BLaER1 treated with 17β-estradiol and CSF1 and Interleukin-3, amounts not matched to agents 10 nM and 100 nM (cell line): Measurements from ENCODE around the gene IL17B.

ENCODE experiments used
- H3K27ac ChIP-seq, 11 experiments: shearing (Covaris generic); formaldehyde crosslinking; 2 replicates each; pipeline ENCODE4 v1.8.1; 2022
- H3K27me3 ChIP-seq, 11 experiments: shearing (Covaris generic); formaldehyde crosslinking; 2 replicates each; pipeline ENCODE4 v1.8.1; 2022
- H3K36me3 ChIP-seq, 11 experiments: shearing (Covaris generic); formaldehyde crosslinking; 2 replicates each; pipeline ENCODE4 v1.8.1; 2022
- H3K4me1 ChIP-seq, 10 experiments: shearing (Covaris generic); formaldehyde crosslinking; 2 replicates each; pipeline ENCODE4 v1.8.1; 2022
- H3K4me2 ChIP-seq, 11 experiments: shearing (Covaris generic); formaldehyde crosslinking; 2 replicates each; pipeline ENCODE4 v1.8.1; 2022
- H3K4me3 ChIP-seq, 10 experiments: shearing (Covaris generic); formaldehyde crosslinking; 2 replicates each; pipeline ENCODE4 v1.8.1; 2022
- H3K9ac ChIP-seq, 11 experiments: shearing (Covaris generic); formaldehyde crosslinking; 2 replicates each; pipeline ENCODE4 v1.8.1; 2022
- H3K9me3 ChIP-seq, 11 experiments: shearing (Covaris generic); formaldehyde crosslinking; replicated peaks in 1 of 11; 2 replicates each; pipeline ENCODE4 v1.8.1; 2022
- H4K20me1 ChIP-seq, 11 experiments: shearing (Covaris generic); formaldehyde crosslinking; 2 replicates each; pipeline ENCODE4 v1.8.1; 2022
- Cebpa-rat ChIP-seq, 11 experiments: shearing (Covaris generic); IDR thresholded peaks; 2 replicates each; pipeline ENCODE4 v1.8.1; 2022

Gene IL17B

DNA sequence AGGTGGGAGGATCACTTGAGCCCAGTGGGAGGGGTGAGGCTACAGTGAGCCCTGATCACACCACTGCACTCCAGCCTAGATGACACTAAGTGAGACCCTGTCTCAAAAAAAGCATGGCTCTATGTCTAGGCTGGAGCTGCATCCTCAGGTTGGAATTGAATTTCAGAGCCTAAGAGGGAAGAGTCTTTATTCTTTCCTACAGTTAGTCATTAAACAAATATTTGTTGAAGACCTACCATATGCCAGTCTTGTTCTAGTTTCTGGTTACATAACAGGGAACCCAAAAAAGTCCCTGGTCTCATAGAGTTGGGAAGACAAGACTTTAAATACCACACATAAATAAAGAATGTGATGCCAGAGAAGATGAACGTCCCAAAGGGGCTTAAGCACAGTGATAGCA is 40.7 kb downstream of the IL17B start:
- no peak for TF ChIP-seq Cebpa-rat (IDR thresholded peaks at IDR 0.05)
- H3K9me3 ChIP-seq = no peaks in the 10 kb centered on the region
- H3K4me1 ChIP-seq = peaks cover 12 to 47% (median 34%) of the 10 kb centered on the region in 10 experiments
- H4K20me1 ChIP-seq = no peaks in the 10 kb centered on the region
- no peak overlapping the region; a peak in 1 of 22 replicates for H3K9ac ChIP-seq
- peaks cover under 1 to 45% (median 15%) of the 10 kb centered on the region in 11 experiments; a peak in 12 of 22 replicates for H3K36me3 ChIP-seq
- H3K4me2 ChIP-seq = peak overlapping the region in 9 of 11 experiments; percentile 12 to 85 (median 67); a peak in 17 of 22 replicates
- peak overlapping the region in 1 of 11 experiments; percentile 23; a peak in 1 of 22 replicates for H3K27ac ChIP-seq
- no peak overlapping the region for H3K4me3 ChIP-seq
- H3K27me3 ChIP-seq = no peaks in the 10 kb centered on the region

DNA sequence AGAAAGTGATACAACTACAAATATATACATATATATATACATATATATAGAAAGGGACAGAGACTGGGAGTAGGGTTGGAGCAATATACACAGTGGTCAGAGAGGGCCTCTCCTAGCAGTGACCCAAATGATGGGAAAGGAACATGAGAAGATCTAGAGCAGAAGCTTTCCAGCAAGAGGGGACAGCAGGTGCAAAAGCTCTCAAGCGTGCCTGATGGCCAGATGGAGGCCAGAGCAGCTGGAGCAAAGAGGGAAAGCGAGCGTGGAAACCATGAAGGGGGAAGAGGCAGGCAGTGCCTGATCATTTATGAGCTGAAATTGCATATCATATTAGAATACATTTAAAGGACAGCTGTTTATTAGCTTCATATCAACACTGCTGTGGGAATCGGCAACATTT is 41.4 kb downstream of the IL17B start:
- Histone ChIP-seq H3K9me3 (no peaks in the 10 kb centered on the region), H3K4me3 (no peak overlapping the region), H3K36me3 (peaks cover 4 to 51% (median 15%) of the 10 kb centered on the region in 11 experiments; a peak in 12 of 22 replicates), H4K20me1 (no peaks in the 10 kb centered on the region), H3K27me3 (no peaks in the 10 kb centered on the region), H3K4me1 (peaks cover 11 to 49% (median 35%) of the 10 kb centered on the region in 10 experiments; a peak in 19 of 20 replicates), H3K9ac (peak overlapping the region in 1 of 11 experiments; percentile 22; a peak in 1 of 22 replicates), H3K4me2 (peak overlapping the region in 9 of 11 experiments; percentile 12 to 85 (median 67); a peak in 17 of 22 replicates), H3K27ac (peak overlapping the region in 1 of 11 experiments; percentile 23; a peak in 1 of 22 replicates)
- no peak for TF ChIP-seq Cebpa-rat (IDR thresholded peaks at IDR 0.05)

DNA sequence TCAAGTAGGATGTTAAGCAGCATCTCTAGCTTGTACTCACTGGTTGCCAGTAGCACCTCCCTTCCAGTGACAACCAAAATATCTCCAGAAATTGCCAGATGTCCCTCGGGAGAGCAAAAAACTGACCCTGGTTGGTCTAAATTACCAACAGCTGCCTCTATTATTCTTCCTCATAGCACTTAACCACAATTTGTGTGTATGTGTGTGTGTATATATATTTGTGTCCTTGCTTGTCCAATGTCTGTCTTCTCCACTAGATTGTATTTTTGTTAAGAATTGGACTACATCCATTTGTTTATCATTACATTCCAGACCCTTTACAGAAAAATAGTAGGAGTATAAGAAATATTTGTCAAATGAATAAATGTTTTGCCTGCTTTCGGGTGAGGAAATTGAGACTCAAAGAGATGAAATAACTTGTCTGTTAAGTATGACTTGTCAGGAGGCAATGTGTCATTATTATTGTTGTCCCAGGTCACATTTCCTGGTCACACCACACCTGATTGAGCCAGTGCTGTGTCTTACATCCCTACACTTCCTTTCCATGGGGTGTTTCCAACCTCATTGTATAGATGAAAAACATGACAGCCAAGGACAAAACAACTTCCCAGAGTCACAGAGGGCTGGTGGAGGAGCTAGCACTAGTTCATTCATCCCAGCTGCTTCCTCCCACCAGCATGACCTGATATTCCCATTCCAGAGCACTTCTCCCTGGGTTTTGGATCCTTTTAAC is 45.2 kb downstream of the IL17B start:
- Histone ChIP-seq H4K20me1 (no peaks in the 10 kb centered on the region), H3K4me1 (peaks cover 0 to 45% (median 32%) of the 10 kb centered on the region in 10 experiments; a peak in 16 of 20 replicates), H3K27ac (no peak overlapping the region; a peak in 1 of 22 replicates), H3K27me3 (no peaks in the 10 kb centered on the region), H3K4me3 (no peak overlapping the region), H3K4me2 (peak overlapping the region in 6 of 11 experiments; percentile 12 to 44 (median 22); a peak in 8 of 22 replicates), H3K9me3 (no peaks in the 10 kb centered on the region), H3K36me3 (peaks cover 0 to 62% (median 11%) of the 10 kb centered on the region in 11 experiments; a peak in 11 of 22 replicates), H3K9ac (no peak overlapping the region)
- no peak for TF ChIP-seq Cebpa-rat (IDR thresholded peaks at IDR 0.05)

DNA sequence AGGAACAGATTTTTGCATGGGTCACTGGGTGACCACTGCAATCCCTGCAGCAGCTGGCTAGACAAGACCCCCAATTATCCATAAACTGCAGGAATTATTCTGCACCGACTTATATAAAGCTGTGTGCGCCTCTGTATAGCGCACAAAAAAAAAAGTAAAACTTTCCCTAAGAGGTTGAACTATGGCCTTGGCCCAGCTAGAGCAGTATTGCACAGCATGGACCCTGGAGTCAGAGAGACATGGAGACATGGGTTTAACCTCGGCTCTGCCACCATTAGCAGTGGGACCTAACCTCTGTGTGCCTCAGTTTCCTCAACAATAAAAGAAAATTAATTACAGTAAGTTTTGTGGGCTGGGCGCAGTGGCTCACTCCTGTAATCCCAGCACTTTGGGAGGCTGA is 50.9 kb downstream of the IL17B start:
- H3K27ac ChIP-seq = no peak overlapping the region
- H3K27me3 ChIP-seq = no peaks in the 10 kb centered on the region
- H3K4me1 ChIP-seq = peaks cover 0 to 18% (median 6%) of the 10 kb centered on the region in 10 experiments; a peak in 12 of 20 replicates
- TF ChIP-seq Cebpa-rat (IDR thresholded peaks at IDR 0.05) = no peak
- H3K9me3 ChIP-seq = peaks cover 0 to 4% (median 0%) of the 10 kb centered on the region in 11 experiments; a peak in 2 of 22 replicates
- peaks cover 0 to 49% (median 8%) of the 10 kb centered on the region in 11 experiments; a peak in 10 of 22 replicates for H3K36me3 ChIP-seq
- H4K20me1 ChIP-seq = no peaks in the 10 kb centered on the region
- no peak overlapping the region for H3K9ac ChIP-seq
- no peak overlapping the region for H3K4me3 ChIP-seq
- H3K4me2 ChIP-seq = no peak overlapping the region

DNA sequence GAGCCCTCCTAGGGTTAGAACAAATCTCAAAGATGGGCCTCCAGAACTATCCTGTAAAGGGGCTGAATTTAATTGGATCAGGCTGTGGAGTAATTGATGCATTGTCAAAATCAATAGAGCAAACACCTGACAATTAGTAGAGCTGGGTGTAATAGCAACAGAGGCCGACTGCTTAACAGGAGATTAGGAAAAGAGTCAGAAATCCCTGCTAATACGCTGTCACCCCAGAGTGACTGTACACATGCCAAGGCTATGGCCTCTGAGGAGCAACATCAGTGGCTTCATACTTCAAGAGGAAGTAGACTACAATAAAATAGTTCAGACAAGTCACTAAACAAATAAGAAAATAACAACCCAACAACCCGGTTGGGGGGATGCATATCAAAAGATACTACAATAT is 52.5 kb downstream of the IL17B start:
- no peak overlapping the region for H3K9ac ChIP-seq
- no peak for TF ChIP-seq Cebpa-rat (IDR thresholded peaks at IDR 0.05)
- no peaks in the 10 kb centered on the region for H3K27me3 ChIP-seq
- peaks cover 0 to 43% (median 7%) of the 10 kb centered on the region in 11 experiments; a peak in 8 of 22 replicates for H3K36me3 ChIP-seq
- H3K4me1 ChIP-seq = peaks cover 0 to 9% (median 0%) of the 10 kb centered on the region in 10 experiments; a peak in 5 of 20 replicates
- no peak overlapping the region for H3K4me2 ChIP-seq
- no peaks in the 10 kb centered on the region for H4K20me1 ChIP-seq
- no peak overlapping the region for H3K4me3 ChIP-seq
- no peak overlapping the region for H3K27ac ChIP-seq
- peaks cover 0 to 4% (median 0%) of the 10 kb centered on the region in 11 experiments; a peak in 2 of 22 replicates for H3K9me3 ChIP-seq

DNA sequence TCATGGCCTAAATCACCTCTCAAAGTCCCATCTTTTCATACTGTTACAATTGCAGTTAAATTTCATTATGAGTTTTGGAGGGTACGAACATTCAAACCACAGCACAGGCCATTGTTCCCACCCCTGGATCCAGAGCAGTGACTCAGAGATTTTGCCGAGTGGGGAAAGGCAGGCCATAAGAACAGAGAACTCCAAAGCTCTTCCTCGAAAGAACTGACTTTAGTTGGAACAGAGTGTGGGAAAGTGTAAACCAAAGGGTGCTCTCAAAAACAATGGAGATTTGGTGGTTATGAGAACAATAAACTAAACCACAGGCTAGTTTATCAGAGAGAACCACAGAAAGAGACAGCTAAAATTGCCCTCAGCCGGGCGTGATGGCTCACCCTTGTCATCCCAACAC is 53.2 kb downstream of the IL17B start:
- Histone ChIP-seq H3K4me2 (no peak overlapping the region), H4K20me1 (no peaks in the 10 kb centered on the region), H3K27ac (no peak overlapping the region), H3K27me3 (no peaks in the 10 kb centered on the region), H3K4me3 (no peak overlapping the region), H3K4me1 (peaks cover 0 to 13% (median 5%) of the 10 kb centered on the region in 10 experiments; a peak in 7 of 20 replicates), H3K9me3 (peaks cover 0 to 4% (median 0%) of the 10 kb centered on the region in 11 experiments; a peak in 2 of 22 replicates), H3K36me3 (peaks cover 0 to 42% (median 7%) of the 10 kb centered on the region in 11 experiments; a peak in 8 of 22 replicates), H3K9ac (no peak overlapping the region)
- TF ChIP-seq Cebpa-rat (IDR thresholded peaks at IDR 0.05) = no peak

DNA sequence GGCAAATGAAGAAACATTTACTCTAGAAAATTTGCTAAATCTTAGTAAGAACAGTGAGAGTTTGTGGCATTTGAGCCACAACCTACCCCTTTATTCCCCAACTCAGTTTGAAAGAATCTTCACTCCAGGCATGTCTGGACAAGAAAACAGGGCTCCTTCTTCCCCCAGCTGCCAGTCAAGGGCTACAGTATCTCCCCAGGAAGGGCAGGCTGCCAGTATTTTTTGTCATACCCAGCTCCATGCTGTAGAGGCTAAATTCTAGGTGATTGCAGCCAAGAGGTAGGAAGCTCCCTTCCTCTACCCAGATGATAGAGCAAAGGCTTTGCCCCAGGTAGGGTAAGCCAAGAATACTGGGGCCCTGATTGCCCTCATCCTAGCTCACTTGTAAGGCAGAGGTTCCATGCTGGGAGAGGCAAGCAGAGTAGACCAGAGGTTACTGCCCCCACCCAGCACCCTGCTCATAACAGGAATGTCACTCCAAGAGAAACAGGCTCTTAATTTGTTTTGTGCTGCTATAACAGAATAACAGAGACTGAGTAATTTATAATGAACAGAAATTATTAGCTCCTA is 53.8 kb downstream of the IL17B start:
- peaks cover 0 to 4% (median 0%) of the 10 kb centered on the region in 11 experiments; a peak in 2 of 22 replicates for H3K9me3 ChIP-seq
- H3K4me2 ChIP-seq = no peak overlapping the region
- H4K20me1 ChIP-seq = no peaks in the 10 kb centered on the region
- no peak overlapping the region for H3K27ac ChIP-seq
- H3K36me3 ChIP-seq = peaks cover 0 to 47% (median 7%) of the 10 kb centered on the region in 11 experiments; a peak in 9 of 22 replicates
- no peak for TF ChIP-seq Cebpa-rat (IDR thresholded peaks at IDR 0.05)
- H3K9ac ChIP-seq = no peak overlapping the region
- H3K4me3 ChIP-seq = no peak overlapping the region
- H3K4me1 ChIP-seq = peaks cover 0 to 17% (median 8%) of the 10 kb centered on the region in 10 experiments; a peak in 7 of 20 replicates
- no peaks in the 10 kb centered on the region for H3K27me3 ChIP-seq

DNA sequence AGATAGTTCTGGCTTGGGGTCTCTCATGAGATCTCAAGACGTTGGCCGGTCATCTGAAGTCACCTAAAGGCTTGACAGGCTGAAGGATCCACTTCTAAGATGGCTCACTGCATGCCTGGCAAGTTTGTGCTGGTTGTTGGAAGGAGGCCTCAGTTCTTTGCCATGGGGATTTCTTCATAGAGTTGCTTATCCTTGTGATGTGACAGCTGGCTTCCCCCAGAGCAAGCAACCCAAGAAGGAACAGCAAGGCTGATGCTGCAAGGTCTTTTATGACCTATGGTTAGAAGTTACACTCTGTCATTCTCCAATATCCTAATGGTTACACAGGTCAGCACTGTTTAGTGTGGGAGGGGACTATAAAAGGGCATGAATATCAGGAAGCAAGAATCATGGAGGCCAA is 54.5 kb downstream of the IL17B start:
- TF ChIP-seq Cebpa-rat (IDR thresholded peaks at IDR 0.05) = no peak
- H3K27me3 ChIP-seq = no peaks in the 10 kb centered on the region
- H3K4me2 ChIP-seq = no peak overlapping the region
- H3K4me1 ChIP-seq = peaks cover 0 to 17% (median 8%) of the 10 kb centered on the region in 10 experiments; a peak in 7 of 20 replicates
- no peak overlapping the region for H3K4me3 ChIP-seq
- H3K27ac ChIP-seq = no peak overlapping the region
- no peaks in the 10 kb centered on the region for H4K20me1 ChIP-seq
- H3K9ac ChIP-seq = no peak overlapping the region
- H3K36me3 ChIP-seq = peaks cover 0 to 52% (median 9%) of the 10 kb centered on the region in 11 experiments; a peak in 12 of 22 replicates
- peaks cover 0 to 4% (median 0%) of the 10 kb centered on the region in 11 experiments; a peak in 2 of 22 replicates for H3K9me3 ChIP-seq
